Esophagus squamous epithelium (tissue), 5 donors: ENCODE results near the gene CLDN2. TPM values are rescaled to one million over a fixed set of nuclear protein-coding genes. Genes with fewer than 3 reads are reported as not detected.

ENCODE experiments used
- DNase-seq: peaks from one replicate; lab custom pipeline; 2025; lab: John Stamatoyannopoulos, UW
- H3K27ac ChIP-seq, 4 donors: fragments of 200-600 bp; sonication (generic); one replicate each; pipeline ENCODE4 v1.5.1; 2016 to 2019; ENCODE audit warnings: mild to moderate bottlenecking in 1 of 4
- H3K27me3 ChIP-seq, 4 donors: fragments of 200-600 bp; sonication (generic); 1 replicate in 3 of 4; 2 replicates in 1 of 4; pipeline versions ENCODE4 v1.5.1 to v1.6.0; 2017 to 2021; ENCODE audit warnings: antibody characterized with exemption in 1 of 4
- H3K36me3 ChIP-seq, 3 donors: fragments of 200-600 bp; sonication (generic); one replicate each; pipeline ENCODE4 v1.5.1; 2016 to 2019
- H3K4me1 ChIP-seq, 3 donors: fragments of 200-600 bp; sonication (generic); one replicate each; pipeline ENCODE4 v1.5.1; 2017 to 2019
- H3K4me3 ChIP-seq, 4 donors: fragments of 200-600 bp; sonication (generic); 1 replicate in 3 of 4; 2 replicates in 1 of 4; pipeline ENCODE4 v1.5.1; 2016 to 2019; ENCODE audit warnings: mild to moderate bottlenecking in 2 of 4, moderate library complexity in 1 of 4
- H3K9me3 ChIP-seq, 3 donors: fragments of 200-600 bp; sonication (generic); one replicate each; pipeline ENCODE4 v1.5.1; 2016 to 2019
- CTCF ChIP-seq, 6 experiments: fragments of 450-650 bp in 4 of 6; fragments of 200-600 bp in 2 of 6; sonication (generic) in 2 of 6; IDR thresholded peaks; one replicate each; pipeline ENCODE4 v1.5.1; 2016 to 2019; ENCODE audit warnings: antibody characterized with exemption in 6 of 6, mild to moderate bottlenecking in 4 of 6, moderate library complexity in 4 of 6
- POLR2A ChIP-seq, 4 donors: fragments of 450-650 bp; IDR thresholded peaks; one replicate each; pipeline ENCODE4 v1.6.1; 2017; ENCODE audit warnings: antibody characterized with exemption in 4 of 4, mild to moderate bottlenecking in 4 of 4, moderate library complexity in 3 of 4
- WGBS, 2 donors: methylation state at CpG; one replicate each; pipeline ENCODE4 v1.1.5; 2018; 5-methylcytosine and 5-hydroxymethylcytosine counted together
- intact Hi-C: fragments of 100-400 bp; cut with DNase I; formaldehyde crosslinking; loops from one replicate; pipeline ENCODE4 v1.15.0; 2022
- total RNA-seq, 4 donors: library from RNA; depleted of rRNA; stranded (reverse); fragments of >200 nt; gene quantifications; one replicate each; pipeline ENCODE4 v1.1.0, GENCODE V29; 2016
- donor health status: DM: yes; HTN: yes; CAD: no.

CLDN2 gene
- total RNA-seq, 4 donors from 2014 or later: not detected

- H3K4me3 ChIP-seq: no peak within 1 kb of the TSS
- no peaks in the 10 kb centered on the region for H3K9me3 ChIP-seq
- TF ChIP-seq POLR2A (IDR thresholded peaks at IDR 0.05): no peak
- no peak for TF ChIP-seq CTCF (IDR thresholded peaks at IDR 0.05)
- WGBS, 2 donors: 63 to 100% methylated on average over 1 of the region's 1 CpG
- no peak within 1 kb of the TSS for H3K27ac ChIP-seq
- no peaks in the 10 kb centered on the region for H3K36me3 ChIP-seq
- H3K27me3 ChIP-seq: peaks cover 0 to 14% (median 0%) of the 10 kb centered on the region in 4 donors
- intact Hi-C loops: no loop called here
- no peaks in the 10 kb centered on the region for H3K4me1 ChIP-seq
- no peak for DNase-seq
Observed at GRCh38 chrX:106903291-106903824, 16.8 kb upstream of the CLDN2 start, which contains the start of gene RIPPLY1. Gene RIPPLY1, minus strand, starts transcription at chrX:106903341. Its CDS starts 54 bp downstream, at chrX:106903287.

GRCh38 chrX:106903856-106904528, 16.2 kb upstream of the CLDN2 start:
- DNase-seq: no peak
- Histone ChIP-seq H3K4me1 (no peaks in the 10 kb centered on the region), H3K36me3 (no peaks in the 10 kb centered on the region), H3K4me3 (no peak overlapping the region), H3K9me3 (no peaks in the 10 kb centered on the region), H3K27me3 (peaks cover 0 to 14% (median 0%) of the 10 kb centered on the region in 4 donors), H3K27ac (no peak overlapping the region)
- intact Hi-C loops: no loop called here
- no peak for TF ChIP-seq POLR2A (IDR thresholded peaks at IDR 0.05)
- TF ChIP-seq CTCF (IDR thresholded peaks at IDR 0.05): no peak
- WGBS, 2 donors: 28% methylated on average over 3 of the region's 5 CpGs; no CpG with 5 or more reads in 1 of the 2 donors

- intact Hi-C loops: no loop called here
- no peaks in the 10 kb centered on the region for H3K36me3 ChIP-seq
- H3K4me1 ChIP-seq: no peaks in the 10 kb centered on the region
- no peak for TF ChIP-seq CTCF (IDR thresholded peaks at IDR 0.05)
- no peak for TF ChIP-seq POLR2A (IDR thresholded peaks at IDR 0.05)
- no peaks in the 10 kb centered on the region for H3K9me3 ChIP-seq
- peaks cover 0 to 14% (median 0%) of the 10 kb centered on the region in 4 donors for H3K27me3 ChIP-seq
- H3K27ac ChIP-seq: no peak overlapping the region
- WGBS, 2 donors: 54 to 59% methylated on average over 2 to 5 of the region's 5 CpGs
- H3K4me3 ChIP-seq: no peak overlapping the region
- DNase-seq: no peak
Observed at GRCh38 chrX:106905064-106905708, 15.0 kb upstream of the CLDN2 start.

GRCh38 chrX:106906361-106906760, 13.8 kb upstream of the CLDN2 start:
- no peaks in the 10 kb centered on the region for H3K9me3 ChIP-seq
- no peak for DNase-seq
- TF ChIP-seq POLR2A (IDR thresholded peaks at IDR 0.05) (no peak), CTCF (IDR thresholded peaks at IDR 0.05) (no peak)
- H3K4me1 ChIP-seq: no peaks in the 10 kb centered on the region
- intact Hi-C loops: no loop called here
- H3K36me3 ChIP-seq: no peaks in the 10 kb centered on the region
- H3K4me3 ChIP-seq: no peak overlapping the region
- no peak overlapping the region for H3K27ac ChIP-seq
- 20 to 48% methylated on average over 2 to 6 of the region's 6 CpGs for WGBS, 2 donors
- peaks cover 0 to 4% (median 0%) of the 10 kb centered on the region in 4 donors for H3K27me3 ChIP-seq

GRCh38 chrX:106912864-106913263, 7.3 kb upstream of the CLDN2 start:
- Histone ChIP-seq H3K4me3 (no peak overlapping the region), H3K9me3 (no peaks in the 10 kb centered on the region), H3K27ac (no peak overlapping the region), H3K27me3 (no peaks in the 10 kb centered on the region), H3K36me3 (no peaks in the 10 kb centered on the region), H3K4me1 (no peaks in the 10 kb centered on the region)
- no peak for DNase-seq
- intact Hi-C loops: no loop called here
- TF ChIP-seq POLR2A (IDR thresholded peaks at IDR 0.05) (no peak), CTCF (IDR thresholded peaks at IDR 0.05) (no peak)
- WGBS, 2 donors: 22 to 34% methylated on average over 2 of the region's 2 CpGs
